Gastrocnemius medialis (tissue), 4 donors: ENCODE results near the gene ZNF335. TPM values are rescaled to one million over a fixed set of nuclear protein-coding genes. Genes with fewer than 3 reads are reported as not detected.

Experiments used
- ATAC-seq, 2 donors: fragments of 150-250 bp; one replicate each; pipeline ENCODE4 v1.9.1; 2016
- DNase-seq, 2 donors: peaks; one replicate each; pipeline ENCODE4 v3.0.0-alpha.2; 2019
- H3K27ac ChIP-seq, 4 donors: fragments of 200-600 bp; sonication (generic); 1 replicate in 1 of 4; 2 replicates in 3 of 4; pipeline ENCODE4 v1.5.1; 2016 to 2018; ENCODE audit warnings: mild to moderate bottlenecking in 2 of 4, moderate library complexity in 1 of 4
- H3K27me3 ChIP-seq, 3 donors: fragments of 200-600 bp; sonication (generic) in 2 of 3; 1 replicate in 1 of 3; 2 replicates in 2 of 3; pipeline versions ENCODE4 v1.5.1 to v1.6.0; 2016 to 2019; ENCODE audit warnings: mild to moderate bottlenecking in 1 of 3, moderate library complexity in 1 of 3
- H3K36me3 ChIP-seq, 2 donors: fragments of 200-600 bp; sonication (generic) in 1 of 2; one replicate each; pipeline ENCODE4 v1.5.1; 2017 to 2018
- H3K4me1 ChIP-seq, 2 donors: fragments of 200-600 bp; sonication (generic) in 1 of 2; one replicate each; pipeline ENCODE4 v1.5.1; 2016 to 2017; ENCODE audit warnings: mild to moderate bottlenecking in 2 of 2
- H3K4me3 ChIP-seq, 4 donors: fragments of 200-600 bp; sonication (generic) in 3 of 4; 1 replicate in 1 of 4; 2 replicates in 3 of 4; pipeline ENCODE4 v1.5.1; 2016 to 2019; ENCODE audit warnings: mild to moderate bottlenecking in 2 of 4
- H3K9me3 ChIP-seq, 3 donors: fragments of 200-600 bp; sonication (generic) in 2 of 3; 1 replicate in 1 of 3; 2 replicates in 2 of 3; pipeline ENCODE4 v1.5.1; 2016 to 2019
- CTCF ChIP-seq, 5 experiments: fragments of 450-650 bp in 3 of 5; fragments of 200-600 bp in 2 of 5; sonication (generic) in 2 of 5; IDR thresholded peaks in 4 of 5; conservative IDR thresholded peaks in 1 of 5; 1 replicate in 4 of 5; 2 replicates in 1 of 5; pipeline ENCODE4 v1.5.1; 2016 to 2019; ENCODE audit warnings: antibody characterized with exemption in 5 of 5, mild to moderate bottlenecking in 3 of 5, moderate library complexity in 3 of 5
- POLR2A ChIP-seq, 2 donors: fragments of 450-650 bp; IDR thresholded peaks; one replicate each; pipeline ENCODE4 v1.6.1; 2017; ENCODE audit warnings: antibody characterized with exemption in 2 of 2, mild to moderate bottlenecking in 2 of 2, moderate library complexity in 2 of 2
- in situ Hi-C, 4 donors: fragments of 200-750 bp; cut with MboI; loops; one replicate each; pipeline versions ENCODE4 v1.15.0 to v1.8.0; 2017; ENCODE audit warnings: low sequenced_read_pairs in 4 of 4
- intact Hi-C: fragments of 100-400 bp; cut with DNase I; formaldehyde crosslinking; loops from one replicate; pipeline ENCODE4 v1.15.1; 2023; ENCODE audit warnings: low total_unique reads
- total RNA-seq, 4 donors: library from RNA; depleted of rRNA; stranded (reverse); fragments of >200 nt; gene quantifications; one replicate each; pipeline versions ENCODE4 v1.1.0 to v1.2.3, GENCODE V29; 2016

The ZNF335 gene
- total RNA-seq, 4 donors from 2014 or later = 8.3 to 19.1 (median 12.7) TPM

GRCh38 chr20:45937765-45938164 is 34.2 kb downstream of the ZNF335 start:
- Histone ChIP-seq H3K36me3 (peaks cover 0 to 58% of the 10 kb centered on the region in 2 donors), H3K27me3 (no peaks in the 10 kb centered on the region), H3K27ac (peak overlapping the region in 2 of 4 donors; percentile 97 to 100), H3K4me3 (no peak overlapping the region), H3K4me1 (peaks cover 21 to 25% of the 10 kb centered on the region in 2 donors), H3K9me3 (no peaks in the 10 kb centered on the region)
- ATAC-seq (no peak), DNase-seq (no peak)
- TF ChIP-seq POLR2A (IDR thresholded peaks at IDR 0.05) = no peak
- TF ChIP-seq CTCF (IDR thresholded peaks at IDR 0.05 in 4 of 5, conservative IDR thresholded peaks at IDR 0.05 in 1 of 5) = no peak
- in situ Hi-C loops = no loop called here
- intact Hi-C loops = no loop called here

- peaks cover 21 to 25% of the 10 kb centered on the region in 2 donors for H3K4me1 ChIP-seq
- H3K36me3 ChIP-seq = peaks cover 0 to 36% of the 10 kb centered on the region in 2 donors
- H3K27me3 ChIP-seq = no peaks in the 10 kb centered on the region
- no peaks in the 10 kb centered on the region for H3K9me3 ChIP-seq
- DNase-seq (no peak), ATAC-seq (peak; percentile 22 to 37)
- H3K27ac ChIP-seq = peak overlapping the region; percentile 97 to 100 (median 100)
- in situ Hi-C loops (no loop called here), intact Hi-C loops (loop anchor here (2.0 kb wide), 4 partner anchors 45 to 145 kb away; partner anchors contain the start of genes CTSA, DNTTIP1, NEURL2 and TNNC2)
- peak overlapping the region; percentile 78 to 99 (median 82) for H3K4me3 ChIP-seq
- no peak for TF ChIP-seq CTCF (IDR thresholded peaks at IDR 0.05 in 4 of 5, conservative IDR thresholded peaks at IDR 0.05 in 1 of 5)
- TF ChIP-seq POLR2A (IDR thresholded peaks at IDR 0.05) = no peak
Measured at GRCh38 chr20:45935416-45936046, 36.5 kb downstream of the ZNF335 start.

- H3K4me1 ChIP-seq = peaks cover 21 to 25% of the 10 kb centered on the region in 2 donors
- H3K27ac ChIP-seq = peak within 1 kb of the TSS; percentile 97 to 100 (median 100)
- in situ Hi-C loops (no loop called here), intact Hi-C loops (loop anchor here (1.0 to 5.0 kb wide), 6 partner anchors 38 to 152 kb away; partner anchors contain the start of genes CTSA, DNTTIP1, NCOA5 and NEURL2)
- TF ChIP-seq CTCF (IDR thresholded peaks at IDR 0.05 in 4 of 5, conservative IDR thresholded peaks at IDR 0.05 in 1 of 5) (no peak), POLR2A (IDR thresholded peaks at IDR 0.05) (peak; percentile 95 to 96)
- no peaks in the 10 kb centered on the region for H3K27me3 ChIP-seq
- peaks cover 0 to 28% of the 10 kb centered on the region in 2 donors for H3K36me3 ChIP-seq
- ATAC-seq (peak; percentile 91), DNase-seq (peak; percentile 98)
- peak within 1 kb of the TSS; percentile 83 to 99 (median 98) for H3K4me3 ChIP-seq
- no peaks in the 10 kb centered on the region for H3K9me3 ChIP-seq
Measured at GRCh38 chr20:45934586-45935415, 37.2 kb downstream of the ZNF335 start, which contains the start of gene PCIF1. Gene PCIF1 (plus strand): TSS chr20:45934683. CDS start chr20:45939000, 4,317 bp downstream.

GRCh38 chr20:45934046-45934585 is 37.9 kb downstream of the ZNF335 start:
- peak overlapping the region; percentile 83 to 99 (median 98) for H3K4me3 ChIP-seq
- H3K9me3 ChIP-seq = no peaks in the 10 kb centered on the region
- DNase-seq (peak; percentile 42 to 61), ATAC-seq (peak; percentile 13 to 16)
- H3K27me3 ChIP-seq = no peaks in the 10 kb centered on the region
- in situ Hi-C loops = no loop called here
- H3K27ac ChIP-seq = peak overlapping the region; percentile 97 to 100 (median 100)
- intact Hi-C loops = loop anchor here (1.0 to 5.0 kb wide), 6 partner anchors 38 to 153 kb away; partner anchors contain the start of genes CTSA, DNTTIP1, NCOA5 and NEURL2
- no peak for TF ChIP-seq CTCF (IDR thresholded peaks at IDR 0.05 in 4 of 5, conservative IDR thresholded peaks at IDR 0.05 in 1 of 5)
- no peak for TF ChIP-seq POLR2A (IDR thresholded peaks at IDR 0.05)
- peaks cover 21 to 25% of the 10 kb centered on the region in 2 donors for H3K4me1 ChIP-seq
- peaks cover 0 to 22% of the 10 kb centered on the region in 2 donors for H3K36me3 ChIP-seq
